Caki2 (cell line): Measurements from ENCODE around the gene PARP12. TPM values are rescaled to one million over a fixed set of nuclear protein-coding genes. Genes with fewer than 3 reads are reported as not detected.

Source experiments
- DNase-seq: peaks from one replicate; pipeline ENCODE4 v3.0.0-alpha.2; 2015; ENCODE audit warnings: low read depth
- in situ Hi-C: cut with HindIII; loops from 2 replicates; pipeline ENCODE4 v1.10.0; 2016; ENCODE audit warnings: low sequenced_read_pairs, low pct_unique_long_range_greater_than_20kb, mixed read lengths
- total RNA-seq: library from RNA; depleted of rRNA; stranded (reverse); fragments of >200 nt; shearing (Covaris generic); gene quantifications from 2 replicates; pipeline ENCODE4 v1.2.3, GENCODE V29; 2014; ENCODE audit warnings: low replicate concordance; rRNA removed

Gene PARP12
- total RNA-seq, 1 experiment from 2014 or later: 14.1 TPM

- DNase-seq: no peak
- in situ Hi-C loops: no loop called here
These were observed 77.9 kb downstream of the PARP12 start for GRCh38 chr7:139984642-139985539.

GRCh38 chr7:139982927-139983920 is 79.5 kb downstream of the PARP12 start:
- in situ Hi-C loops: no loop called here
- no peak for DNase-seq

DNA sequence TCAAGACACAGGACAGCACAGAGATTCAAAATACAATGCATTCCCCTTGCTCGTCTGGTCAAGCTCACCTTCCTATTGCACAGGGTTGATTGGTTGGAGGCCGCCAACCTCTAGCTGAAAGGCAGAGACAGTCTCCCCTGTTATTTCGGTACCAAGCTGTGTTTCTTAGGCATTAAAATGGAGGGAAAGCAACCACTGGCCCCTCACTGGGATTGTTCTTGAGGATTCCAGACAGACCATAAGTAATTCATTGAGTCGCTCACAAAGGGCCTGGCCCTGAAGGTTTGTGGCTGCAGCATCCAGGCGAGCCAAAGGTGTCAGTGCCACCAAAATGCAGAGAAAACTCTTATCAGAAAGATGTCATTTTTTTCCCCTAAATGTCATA is 81.2 kb downstream of the PARP12 start:
- in situ Hi-C loops: no loop called here

GRCh38 chr7:139976838-139977656 is 85.7 kb downstream of the PARP12 start:
- DNase-seq: no peak
- in situ Hi-C loops: no loop called here

More for the DNA sequence above, 81.2 kb downstream of the PARP12 start:
- no peak for DNase-seq

GRCh38 chr7:139976055-139976837 is 86.5 kb downstream of the PARP12 start:
- DNase-seq: no peak
- in situ Hi-C loops: no loop called here

DNA sequence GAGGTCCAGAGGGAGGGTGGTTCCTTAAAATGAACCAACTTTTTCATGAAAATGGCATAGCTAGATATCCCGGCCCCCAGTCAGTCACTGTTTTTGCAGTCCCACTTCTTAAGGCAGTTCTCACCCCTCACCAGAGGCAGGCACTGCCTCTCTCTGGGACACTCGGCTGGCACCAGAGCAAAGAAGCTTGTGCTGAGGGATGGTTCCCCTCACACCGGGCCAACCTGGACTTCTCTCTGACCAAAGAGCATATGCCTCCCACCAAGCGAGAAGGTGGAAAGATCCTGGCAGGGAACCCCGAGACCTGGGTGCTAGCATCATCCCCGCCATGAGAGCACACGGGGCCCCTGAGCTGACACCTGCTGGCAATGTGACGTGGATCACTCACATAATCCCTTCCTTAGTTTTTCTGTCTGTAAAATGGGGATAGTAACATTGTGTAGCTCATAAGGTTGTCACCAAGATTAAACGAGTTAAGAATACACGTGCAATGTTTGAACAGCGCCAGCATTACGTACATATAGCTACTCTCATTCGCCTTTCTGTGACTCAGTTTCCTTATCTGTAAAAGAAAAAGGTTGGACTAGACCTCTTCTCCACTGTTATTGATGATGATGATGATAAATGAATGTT is 88.5 kb downstream of the PARP12 start:
- DNase-seq: no peak
- in situ Hi-C loops: no loop called here

Other genes with a start within 250 kb of the PARP12 start
- 48.6 and 77.6 TPM in 2 replicates for gene TBXAS1, start 233.7 kb downstream of the PARP12 start, total RNA-seq
- gene KDM7A, start 114.0 kb upstream of the PARP12 start, total RNA-seq: 0.17 and 1.7 TPM in 2 replicates